GM12865 (cell line): ENCODE data around the gene STEAP4.

Experiments used
- DNase-seq: peaks from one replicate; pipeline ENCODE4 v3.0.0; 2010; ENCODE audit warnings: low read depth
- H3K4me3 ChIP-seq: 2 replicates; pipeline ENCODE4 v1.5.1; 2011; ENCODE audit warnings: mild to moderate bottlenecking, low read depth, low read length, control low read depth
- CTCF ChIP-seq: IDR thresholded peaks from 2 replicates; pipeline ENCODE4 v1.5.1; 2011; ENCODE audit warnings: low read length, control low read depth, low read depth, inconsistent platforms; ENCODE audit not compliant: insufficient read depth; ENCODE audit errors: missing control alignments

The STEAP4 gene

DNA sequence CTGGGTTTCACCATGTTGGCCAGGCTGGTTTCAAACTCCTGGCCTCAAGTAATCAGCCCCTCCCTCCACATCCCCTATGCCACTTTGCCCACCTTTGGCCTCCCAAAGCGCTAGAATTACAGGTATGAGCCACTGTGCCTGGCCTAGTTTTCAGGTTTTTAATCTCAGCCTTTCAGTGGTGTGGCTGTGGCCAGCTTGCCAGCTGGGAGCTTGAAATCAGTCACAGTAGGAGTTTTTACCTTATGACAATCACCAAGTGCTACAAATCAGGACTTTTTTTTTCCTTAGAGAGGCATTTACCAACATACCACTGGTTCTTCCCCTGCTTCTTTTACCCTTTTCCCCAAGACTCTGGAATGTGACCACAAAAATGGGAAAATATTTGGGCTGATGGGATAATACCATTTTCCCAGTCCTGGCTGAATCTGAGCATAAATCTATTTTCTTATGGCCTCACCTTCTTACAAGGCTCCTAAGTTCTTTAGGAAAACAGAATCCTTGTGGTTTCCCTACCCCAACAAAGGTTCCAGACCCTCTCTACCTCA is 6.2 kb downstream of the STEAP4 start:
- no peak overlapping the region for H3K4me3 ChIP-seq
- DNase-seq, result no peak

DNA sequence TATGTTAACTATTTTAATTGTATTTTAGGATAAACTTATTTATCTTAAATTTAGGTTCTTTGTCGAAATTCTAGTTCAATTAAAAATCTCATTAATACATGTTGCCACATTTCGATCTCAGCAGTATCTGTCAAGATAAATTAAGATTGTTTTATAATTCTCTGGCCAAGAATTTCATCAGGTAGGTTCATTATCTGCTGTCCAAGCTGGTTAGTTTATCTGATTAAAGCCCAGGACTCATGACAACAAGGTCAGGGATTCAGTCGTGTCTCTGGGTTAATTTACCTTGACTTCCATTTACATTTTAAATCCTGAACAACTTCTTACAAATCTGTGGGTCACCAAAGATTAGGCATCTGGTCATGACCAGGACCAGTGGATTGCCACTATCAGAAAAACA is 7.6 kb downstream of the STEAP4 start:
- TF ChIP-seq CTCF, result no peak
- no peak for DNase-seq
- no peak overlapping the region for H3K4me3 ChIP-seq

More for the DNA sequence above, 6.2 kb downstream of the STEAP4 start:
- TF ChIP-seq CTCF, result no peak

DNA sequence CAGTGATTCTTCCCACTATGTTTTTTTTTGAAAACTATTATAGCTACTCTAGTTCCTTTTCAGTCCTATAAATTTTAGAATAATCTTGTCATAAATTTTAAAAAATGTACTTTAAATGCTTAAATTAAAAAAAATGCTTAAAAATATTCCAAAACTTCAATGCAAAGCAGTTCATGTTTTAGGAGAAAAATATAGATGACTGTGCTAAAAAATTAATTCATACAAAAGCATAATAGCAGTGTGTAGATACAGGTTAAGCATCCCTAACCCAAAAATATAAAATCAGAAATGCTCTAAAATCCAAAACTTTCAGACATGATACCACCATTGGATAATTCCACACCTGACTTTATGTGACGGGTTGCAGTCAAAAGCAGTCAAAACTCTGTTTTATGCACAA is 12.8 kb downstream of the STEAP4 start:
- TF ChIP-seq CTCF, result no peak
- DNase-seq, result no peak
- no peak overlapping the region for H3K4me3 ChIP-seq

GRCh38 chr7:88291398-88292173 is 15.1 kb downstream of the STEAP4 start:
- no peak overlapping the region for H3K4me3 ChIP-seq
- DNase-seq, result no peak
- TF ChIP-seq CTCF, result no peak

- no peak for TF ChIP-seq CTCF
- no peak for DNase-seq
- H3K4me3 ChIP-seq, result no peak overlapping the region
These were observed 16.2 kb downstream of the STEAP4 start for GRCh38 chr7:88290491-88290890.

- no peak overlapping the region for H3K4me3 ChIP-seq
- no peak for DNase-seq
- no peak for TF ChIP-seq CTCF
These were observed 17.1 kb downstream of the STEAP4 start for GRCh38 chr7:88289564-88290025.
